ENCODE measurements around the gene CNTN4.

Gene CNTN4

GRCh38 chr3:2266606-2267005 lies 167.9 kb downstream of the CNTN4 start:
- DNase-seq (ENCODE audit: low read depth) = no peak

- DNase-seq (ENCODE audit: low read depth) = no peak
These were observed 170.1 kb downstream of the CNTN4 start for GRCh38 chr3:2268779-2269178.

- DNase-seq (ENCODE audit: low read depth) = no peak
These were observed 175.9 kb downstream of the CNTN4 start for GRCh38 chr3:2274526-2274925.

- no peak for DNase-seq (ENCODE audit: low read depth)
These were observed 185.2 kb downstream of the CNTN4 start for GRCh38 chr3:2283818-2284217.

GRCh38 chr3:2300938-2301337 lies 202.3 kb downstream of the CNTN4 start:
- DNase-seq (ENCODE audit: low read depth) = no peak

GRCh38 chr3:2301361-2301760 lies 202.7 kb downstream of the CNTN4 start:
- DNase-seq (ENCODE audit: low read depth) = no peak

- DNase-seq (ENCODE audit: low read depth) = no peak
These were observed 204.9 kb downstream of the CNTN4 start for GRCh38 chr3:2303566-2303965.

GRCh38 chr3:2311022-2311421 lies 212.4 kb downstream of the CNTN4 start:
- no peak for DNase-seq (ENCODE audit: low read depth)

- DNase-seq (ENCODE audit: low read depth) = no peak
These were observed 218.9 kb downstream of the CNTN4 start for GRCh38 chr3:2317521-2317920.

GRCh38 chr3:2334921-2335320 lies 236.3 kb downstream of the CNTN4 start:
- DNase-seq (ENCODE audit: low read depth) = no peak

GRCh38 chr3:2343031-2343682 lies 244.5 kb downstream of the CNTN4 start:
- no peak for DNase-seq (ENCODE audit: low read depth)

- DNase-seq (ENCODE audit: low read depth) = no peak
These were observed 253.6 kb downstream of the CNTN4 start for GRCh38 chr3:2352134-2352762.

GRCh38 chr3:2354702-2355101 lies 256.0 kb downstream of the CNTN4 start:
- DNase-seq (ENCODE audit: low read depth) = no peak

- DNase-seq (ENCODE audit: low read depth) = no peak
These were observed 257.8 kb downstream of the CNTN4 start for GRCh38 chr3:2356298-2356950.

- DNase-seq (ENCODE audit: low read depth) = no peak
These were observed 262.1 kb downstream of the CNTN4 start for GRCh38 chr3:2360815-2361214.

GRCh38 chr3:2362122-2362521 lies 263.5 kb downstream of the CNTN4 start:
- DNase-seq (ENCODE audit: low read depth) = no peak

GRCh38 chr3:2363854-2364253 lies 265.2 kb downstream of the CNTN4 start:
- DNase-seq (ENCODE audit: low read depth) = no peak

GRCh38 chr3:2370317-2370716 lies 271.7 kb downstream of the CNTN4 start:
- no peak for DNase-seq (ENCODE audit: low read depth)

GRCh38 chr3:2372306-2372705 lies 273.6 kb downstream of the CNTN4 start:
- no peak for DNase-seq (ENCODE audit: low read depth)

- DNase-seq (ENCODE audit: low read depth) = no peak
These were observed 276.7 kb downstream of the CNTN4 start for GRCh38 chr3:2375376-2375775.

- no peak for DNase-seq (ENCODE audit: low read depth)
These were observed 278.6 kb downstream of the CNTN4 start for GRCh38 chr3:2377281-2377680.

GRCh38 chr3:2390926-2391532 lies 292.4 kb downstream of the CNTN4 start:
- no peak for DNase-seq (ENCODE audit: low read depth)

- no peak for DNase-seq (ENCODE audit: low read depth)
These were observed 293.2 kb downstream of the CNTN4 start for GRCh38 chr3:2391896-2392295.
